Raji (cell line): ENCODE measurements around the gene KHK.

Source experiments
- POLR2A ChIP-seq: IDR thresholded peaks from 2 replicates; pipeline ENCODE4 v1.6.1; 2011; ENCODE audit warnings: low read depth, low read length, control low read depth; ENCODE audit not compliant: insufficient read depth

KHK gene

GRCh38 chr2:27084297-27085061 is 2.1 kb upstream of the KHK start:
- TF ChIP-seq POLR2A = no peak

GRCh38 chr2:27085062-27085672 is 1.4 kb upstream of the KHK start:
- TF ChIP-seq POLR2A = no peak

GRCh38 chr2:27085673-27086089 is 891 bp upstream of the KHK start:
- TF ChIP-seq POLR2A = no peak

- TF ChIP-seq POLR2A = peak; percentile 64; the same call in 1 of the 2 replicates
Measured at GRCh38 chr2:27086090-27086723, 365 bp upstream of the KHK start.

GRCh38 chr2:27087823-27088410 is 1.3 kb downstream of the KHK start:
- TF ChIP-seq POLR2A = no peak

- TF ChIP-seq POLR2A = no peak
Measured at GRCh38 chr2:27088634-27089033, 2.1 kb downstream of the KHK start.

GRCh38 chr2:27089111-27089954 is 2.8 kb downstream of the KHK start:
- no peak for TF ChIP-seq POLR2A

DNA sequence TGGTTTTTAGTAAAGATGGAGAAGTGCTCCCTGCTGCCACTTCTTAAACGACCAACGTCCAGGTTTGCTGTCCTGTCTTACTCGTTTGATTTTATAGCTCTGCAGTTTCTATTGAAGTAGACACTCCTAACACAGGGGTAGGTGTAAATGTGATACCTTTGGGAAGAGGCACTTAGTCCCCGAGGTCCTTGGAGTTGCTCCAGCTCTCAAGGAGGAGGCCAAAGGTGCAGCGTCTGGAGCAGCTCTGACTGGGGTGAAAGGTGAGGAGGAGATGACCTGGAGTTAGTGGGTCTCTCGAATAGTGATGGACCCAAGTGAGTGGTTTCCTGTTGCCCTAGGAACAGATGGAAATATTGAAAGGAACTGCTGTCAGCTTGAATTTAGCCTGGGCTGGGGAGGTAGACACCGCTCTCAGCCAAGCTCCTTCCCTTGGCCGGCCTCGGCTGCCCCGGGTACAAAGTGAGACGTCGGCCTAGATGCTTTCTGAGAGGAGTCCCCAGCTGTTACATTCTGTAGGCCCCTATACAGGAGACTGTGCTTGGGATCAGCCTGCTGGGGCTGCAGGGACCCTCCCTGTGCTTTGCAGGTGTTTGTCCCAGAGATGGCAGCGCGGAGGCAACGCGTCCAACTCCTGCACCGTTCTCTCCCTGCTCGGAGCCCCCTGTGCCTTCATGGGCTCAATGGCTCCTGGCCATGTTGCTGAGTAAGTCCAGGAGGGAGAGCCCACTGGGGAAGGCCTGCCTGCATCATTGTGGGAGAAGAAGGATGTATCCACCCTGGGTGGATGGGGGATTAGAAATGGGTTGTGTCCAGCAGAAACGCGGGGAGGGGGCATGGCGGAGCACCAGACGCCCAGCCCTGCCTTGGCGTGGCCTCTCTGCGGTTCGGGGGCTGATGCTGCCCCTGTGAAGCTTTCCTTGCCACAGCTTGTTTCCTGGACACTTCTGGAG is 5.4 kb downstream of the KHK start:
- TF ChIP-seq POLR2A = no peak

- no peak for TF ChIP-seq POLR2A
Measured at GRCh38 chr2:27092696-27093429, 6.3 kb downstream of the KHK start.

DNA sequence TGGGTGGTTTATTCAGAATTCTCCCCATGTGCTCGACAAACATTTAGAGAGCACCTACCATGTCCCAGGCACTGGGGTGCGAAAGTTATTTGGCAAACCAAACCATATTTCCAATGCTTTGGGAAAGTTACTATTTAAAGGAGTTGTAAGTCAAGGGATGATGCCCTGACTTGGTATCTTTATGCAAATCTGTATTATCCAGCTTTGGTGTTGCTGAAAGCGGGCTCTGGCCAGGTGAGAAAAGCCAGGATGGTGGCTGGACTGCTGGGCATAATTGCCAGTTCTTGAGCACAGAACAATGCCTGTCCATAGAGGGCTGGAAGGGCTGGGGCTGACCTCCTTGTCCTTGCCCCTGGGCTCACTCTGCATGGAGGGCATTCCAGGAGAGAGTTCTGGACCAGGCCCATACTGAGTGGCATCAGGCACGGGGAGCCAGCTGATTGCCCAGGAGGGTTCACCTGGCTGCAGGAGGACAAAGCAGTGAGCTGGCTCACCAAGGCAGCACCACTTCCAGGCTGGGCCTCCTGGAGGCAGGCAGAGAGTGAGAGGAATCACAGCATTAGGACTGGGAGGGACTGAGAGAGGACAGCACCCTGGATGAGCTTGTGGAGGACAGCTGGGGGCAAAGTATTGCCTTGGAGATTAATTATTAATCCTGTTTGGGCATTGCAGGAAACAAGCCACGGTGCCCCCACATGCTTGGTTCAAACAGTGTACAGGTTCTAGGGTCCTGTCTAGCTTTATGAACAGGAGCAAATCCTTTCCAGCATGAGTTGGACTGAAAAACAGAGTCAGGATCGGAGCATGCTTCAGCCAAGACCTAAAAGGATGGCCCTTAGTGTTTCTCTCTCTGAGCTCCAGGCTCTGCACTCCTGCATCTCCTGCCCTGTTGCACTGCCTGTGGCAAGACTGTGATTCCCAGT is 7.1 kb downstream of the KHK start:
- no peak for TF ChIP-seq POLR2A

DNA sequence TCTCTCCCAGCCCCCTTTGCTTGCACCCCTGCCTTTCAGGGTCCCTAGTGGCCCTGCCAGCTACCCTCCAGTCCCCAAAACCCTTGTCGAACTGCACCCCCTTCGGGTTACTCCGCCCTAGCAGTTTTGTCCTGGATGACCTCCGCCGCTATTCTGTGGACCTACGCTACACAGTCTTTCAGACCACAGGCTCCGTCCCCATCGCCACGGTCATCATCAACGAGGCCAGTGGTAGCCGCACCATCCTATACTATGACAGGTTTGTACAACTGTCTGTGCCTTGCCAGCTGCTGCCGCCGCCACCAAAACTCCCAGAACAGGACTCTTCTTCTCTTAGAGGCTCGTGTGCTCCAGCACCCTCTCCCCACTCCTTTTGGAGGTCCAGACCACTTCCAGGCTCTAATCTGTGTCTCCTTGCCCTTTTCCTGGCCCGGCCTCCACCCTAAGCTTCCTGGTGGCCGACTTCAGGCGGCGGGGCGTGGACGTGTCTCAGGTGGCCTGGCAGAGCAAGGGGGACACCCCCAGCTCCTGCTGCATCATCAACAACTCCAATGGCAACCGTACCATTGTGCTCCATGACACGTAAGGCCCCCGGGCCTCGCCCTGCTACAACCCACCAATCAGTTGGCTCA is 7.9 kb downstream of the KHK start:
- no peak for TF ChIP-seq POLR2A

GRCh38 chr2:27095427-27095744 is 8.8 kb downstream of the KHK start:
- TF ChIP-seq POLR2A = no peak
